NCI-H345 treated with DMSO at 0.1 percent for 48 hours (cell line): Measurements from ENCODE around the gene GOLGA2.

Experiments used
- DNase-seq: peaks from one replicate; lab custom pipeline; 2025; ENCODE audit not compliant: unreplicated experiment; lab: John Stamatoyannopoulos, UW

GOLGA2 gene

GRCh38 chr9:128257907-128258306 lies 17.9 kb downstream of the GOLGA2 start:
- no peak for DNase-seq

GRCh38 chr9:128257086-128257825 lies 18.6 kb downstream of the GOLGA2 start:
- no peak for DNase-seq

- DNase-seq: no peak
Measured at GRCh38 chr9:128254855-128255759, 20.7 kb downstream of the GOLGA2 start.

GRCh38 chr9:128254362-128254761 lies 21.4 kb downstream of the GOLGA2 start:
- DNase-seq: no peak

GRCh38 chr9:128253991-128254346 lies 21.8 kb downstream of the GOLGA2 start:
- DNase-seq: no peak

- no peak for DNase-seq
Measured at GRCh38 chr9:128253140-128253990, 22.4 kb downstream of the GOLGA2 start.

GRCh38 chr9:128252317-128253139 lies 23.3 kb downstream of the GOLGA2 start:
- no peak for DNase-seq

GRCh38 chr9:128251732-128252100 lies 24.1 kb downstream of the GOLGA2 start:
- no peak for DNase-seq

- DNase-seq: no peak
Measured at GRCh38 chr9:128250839-128251731, 24.7 kb downstream of the GOLGA2 start.

GRCh38 chr9:128249908-128250838 lies 25.6 kb downstream of the GOLGA2 start:
- DNase-seq: no peak

GRCh38 chr9:128249558-128249907 lies 26.3 kb downstream of the GOLGA2 start:
- DNase-seq: no peak

GRCh38 chr9:128247226-128247803 lies 28.5 kb downstream of the GOLGA2 start:
- DNase-seq: no peak

GRCh38 chr9:128246471-128246870 lies 29.3 kb downstream of the GOLGA2 start:
- DNase-seq: no peak

- DNase-seq: no peak
Measured at GRCh38 chr9:128245421-128246151, 30.2 kb downstream of the GOLGA2 start.

- no peak for DNase-seq
Measured at GRCh38 chr9:128244837-128245231, 31.0 kb downstream of the GOLGA2 start.

- DNase-seq: no peak
Measured at GRCh38 chr9:128244091-128244836, 31.5 kb downstream of the GOLGA2 start.
